Measurements from ENCODE around the gene ZNF532.
"Not testable (repeated sequence)": the region's sequence is repeated elsewhere in the genome, so short reads cannot be mapped to it uniquely, and the experiment has no call there.

ZNF532 gene

DNA sequence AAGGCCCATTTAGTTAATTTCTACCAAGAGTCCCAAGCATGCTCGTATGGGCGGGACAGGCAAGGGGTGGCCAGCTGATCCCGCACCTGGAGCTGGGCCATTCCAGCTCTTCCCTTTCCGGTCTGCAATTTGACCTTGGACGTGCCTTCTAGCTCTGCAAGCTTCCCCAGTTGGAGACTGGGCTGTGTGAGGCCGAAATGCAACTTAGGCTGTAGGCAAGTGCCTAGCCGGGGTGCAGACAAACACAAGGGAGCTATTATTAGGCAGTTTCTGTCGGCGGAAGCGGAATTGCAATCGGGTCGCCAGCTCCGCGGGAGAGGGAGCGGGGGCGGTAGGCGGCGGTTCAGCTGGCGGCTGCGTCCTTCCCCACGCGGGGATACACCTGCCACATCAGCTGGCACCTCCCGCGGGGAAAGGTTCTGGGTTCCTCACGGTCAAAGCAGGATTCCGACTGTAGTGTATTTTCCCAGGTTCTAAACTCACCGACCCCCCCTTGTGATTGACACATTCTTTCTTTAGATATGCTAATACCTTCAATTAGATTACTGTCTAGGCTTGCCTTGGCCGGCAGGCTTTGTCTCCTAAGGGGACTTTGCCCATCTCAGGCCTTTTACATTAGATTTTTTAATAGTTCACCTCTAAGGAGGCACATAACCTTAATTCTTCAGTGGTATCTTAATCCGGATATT lies 17.1 kb upstream of the ZNF532 start:
- DNase-seq (ENCODE audit: low spot score), result no peak

DNA sequence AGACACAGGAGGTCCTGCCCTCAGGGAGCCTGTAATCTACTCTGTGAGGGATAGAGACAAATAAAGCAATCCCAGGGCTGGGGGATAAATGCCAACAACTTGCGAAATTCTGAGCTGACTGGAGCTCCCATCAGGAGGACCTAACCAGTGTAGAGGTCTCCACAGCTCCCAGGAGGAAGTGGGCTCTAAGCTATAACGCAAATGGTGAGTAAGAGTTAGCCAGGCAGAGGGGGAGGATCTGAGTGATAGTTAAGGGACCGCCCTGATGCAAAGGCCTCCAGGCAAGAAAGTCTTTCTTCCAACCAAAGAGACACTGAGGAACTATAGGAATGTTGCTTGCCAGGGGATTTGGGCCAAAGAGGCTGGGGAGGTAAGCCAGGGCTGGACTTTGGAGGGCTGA lies 16.0 kb upstream of the ZNF532 start:
- no peak for DNase-seq (ENCODE audit: low spot score)

DNA sequence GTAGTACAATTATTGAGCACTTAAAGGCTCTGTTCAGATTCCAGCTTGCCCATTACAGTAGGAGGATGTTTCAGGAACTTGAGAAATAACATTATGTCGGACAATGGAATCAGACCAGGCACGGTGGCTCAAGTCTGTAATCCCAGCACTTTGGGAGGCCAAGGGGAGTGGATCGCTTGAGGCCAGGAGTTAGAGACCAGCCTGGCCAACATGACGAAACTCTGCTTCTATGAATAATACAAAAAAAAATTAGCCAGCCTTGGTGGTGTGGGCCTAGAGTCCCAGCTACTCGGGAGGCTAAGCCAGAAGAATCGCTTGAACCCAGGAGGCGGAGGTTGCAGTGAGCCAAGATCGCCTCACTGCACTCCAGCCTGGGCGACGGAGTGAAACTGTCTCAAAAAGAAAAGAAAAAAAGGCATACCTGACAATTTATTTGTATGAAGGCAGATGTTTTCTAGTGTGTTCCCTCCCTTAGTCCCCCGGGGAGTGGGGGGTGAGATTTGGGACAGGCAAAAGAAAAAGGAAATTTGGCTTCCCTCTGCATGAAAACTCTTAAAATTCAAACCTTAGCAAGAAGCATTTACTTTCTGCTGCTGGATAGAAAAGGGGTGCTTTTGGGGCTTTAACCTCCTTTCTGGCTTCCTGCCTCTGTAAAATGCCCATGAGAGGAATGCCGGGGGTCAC lies 13.7 kb upstream of the ZNF532 start:
- no peak for DNase-seq (ENCODE audit: low spot score)

DNA sequence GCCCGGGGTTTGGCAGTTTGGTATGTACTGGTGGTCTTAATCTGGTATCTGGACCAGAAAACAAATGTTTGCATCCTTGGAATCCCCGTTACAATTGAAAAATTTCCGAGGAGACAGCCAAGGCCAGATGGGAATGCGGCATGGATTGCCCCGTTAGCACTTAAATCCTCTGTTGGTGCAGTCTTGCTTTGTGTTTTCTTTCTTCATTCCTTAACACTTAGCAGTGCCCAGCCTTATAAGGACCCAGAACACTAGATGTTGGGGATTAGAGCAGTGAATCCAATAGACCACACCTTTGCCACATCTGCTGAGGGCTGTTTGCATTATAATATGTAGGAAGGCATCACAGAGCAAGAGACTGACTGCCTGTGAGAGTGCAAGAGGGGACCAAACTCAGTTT lies 12.8 kb upstream of the ZNF532 start:
- no peak for DNase-seq (ENCODE audit: low spot score)

DNA sequence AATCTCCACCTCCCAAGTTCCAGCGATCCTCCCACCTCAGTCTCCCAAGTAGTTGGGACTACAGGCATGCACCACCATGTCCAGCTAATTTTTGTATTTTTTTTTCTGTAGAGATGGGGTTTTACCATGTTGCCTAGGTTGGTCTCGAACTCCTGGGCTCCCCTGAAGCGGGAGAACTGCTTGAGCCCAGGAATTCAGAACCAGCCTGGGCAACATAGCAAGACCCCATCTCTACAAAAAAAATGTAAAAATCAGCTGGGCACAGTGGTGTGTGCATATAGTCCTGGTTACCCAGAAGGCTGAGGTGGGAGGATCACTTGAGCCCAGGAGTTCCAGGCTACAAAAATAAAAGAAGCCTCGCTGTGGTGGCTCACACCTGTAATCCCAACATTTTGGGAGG lies 12.0 kb upstream of the ZNF532 start:
- no peak for DNase-seq (ENCODE audit: low spot score)

DNA sequence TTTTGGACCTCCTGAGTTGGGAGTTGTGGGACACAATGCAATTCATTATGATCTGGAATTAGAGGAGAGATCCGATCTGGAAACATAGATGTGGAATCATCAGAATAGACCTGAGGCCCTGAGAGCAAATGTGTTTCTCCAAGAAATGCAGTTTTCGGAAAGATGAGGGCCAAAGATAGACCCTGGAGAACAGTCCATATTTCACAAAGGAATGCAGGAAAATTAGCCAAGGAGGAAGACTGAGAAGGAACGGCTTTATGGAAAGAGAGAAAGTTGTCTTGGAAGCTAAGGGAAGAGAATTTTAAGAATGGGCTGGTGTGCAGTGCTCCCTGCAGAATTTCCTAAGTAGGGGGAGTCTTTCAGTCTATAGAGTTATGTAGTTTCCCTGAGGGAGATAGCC lies 11.1 kb upstream of the ZNF532 start:
- DNase-seq (ENCODE audit: low spot score), result no peak

DNA sequence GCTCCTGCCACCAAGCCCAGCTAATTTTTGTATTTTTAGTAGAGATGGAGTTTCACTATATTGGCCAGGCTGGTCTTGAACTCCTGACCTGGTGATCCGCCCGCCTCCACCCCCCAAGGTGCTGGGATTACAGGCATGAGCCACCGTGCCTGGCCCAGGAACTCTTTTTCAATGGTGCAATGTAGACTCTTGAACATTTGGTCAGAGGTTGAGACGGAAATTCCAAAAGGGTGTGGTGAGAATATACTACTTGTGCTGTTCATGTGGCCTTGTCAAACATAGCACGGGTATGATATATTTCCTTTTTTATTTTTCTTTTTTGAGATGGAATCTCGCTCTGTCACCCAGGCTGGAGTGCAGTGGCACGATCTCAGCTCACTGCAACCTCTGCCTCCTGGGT lies 9.2 kb upstream of the ZNF532 start:
- DNase-seq (ENCODE audit: low spot score), result not testable (repeated sequence)

DNA sequence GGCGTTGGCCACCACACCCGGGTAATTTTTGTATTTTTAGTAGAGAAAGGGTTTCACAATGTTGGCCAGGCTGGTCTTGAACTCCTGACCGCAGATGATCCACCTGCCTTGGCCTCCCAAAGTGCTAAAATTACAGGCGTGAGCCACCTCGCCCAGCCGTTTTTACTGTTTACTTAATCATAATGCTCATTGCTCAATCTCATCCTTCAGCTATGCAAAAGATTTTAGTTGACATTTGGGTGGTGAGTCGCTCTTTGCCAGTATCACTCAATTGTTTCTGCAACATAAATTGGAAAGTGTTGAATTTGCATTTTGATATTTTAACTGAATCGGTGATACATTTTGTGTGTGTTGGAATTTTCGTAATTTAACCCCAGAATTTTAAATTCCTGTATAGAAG lies 7.8 kb upstream of the ZNF532 start:
- no peak for DNase-seq (ENCODE audit: low spot score)

DNA sequence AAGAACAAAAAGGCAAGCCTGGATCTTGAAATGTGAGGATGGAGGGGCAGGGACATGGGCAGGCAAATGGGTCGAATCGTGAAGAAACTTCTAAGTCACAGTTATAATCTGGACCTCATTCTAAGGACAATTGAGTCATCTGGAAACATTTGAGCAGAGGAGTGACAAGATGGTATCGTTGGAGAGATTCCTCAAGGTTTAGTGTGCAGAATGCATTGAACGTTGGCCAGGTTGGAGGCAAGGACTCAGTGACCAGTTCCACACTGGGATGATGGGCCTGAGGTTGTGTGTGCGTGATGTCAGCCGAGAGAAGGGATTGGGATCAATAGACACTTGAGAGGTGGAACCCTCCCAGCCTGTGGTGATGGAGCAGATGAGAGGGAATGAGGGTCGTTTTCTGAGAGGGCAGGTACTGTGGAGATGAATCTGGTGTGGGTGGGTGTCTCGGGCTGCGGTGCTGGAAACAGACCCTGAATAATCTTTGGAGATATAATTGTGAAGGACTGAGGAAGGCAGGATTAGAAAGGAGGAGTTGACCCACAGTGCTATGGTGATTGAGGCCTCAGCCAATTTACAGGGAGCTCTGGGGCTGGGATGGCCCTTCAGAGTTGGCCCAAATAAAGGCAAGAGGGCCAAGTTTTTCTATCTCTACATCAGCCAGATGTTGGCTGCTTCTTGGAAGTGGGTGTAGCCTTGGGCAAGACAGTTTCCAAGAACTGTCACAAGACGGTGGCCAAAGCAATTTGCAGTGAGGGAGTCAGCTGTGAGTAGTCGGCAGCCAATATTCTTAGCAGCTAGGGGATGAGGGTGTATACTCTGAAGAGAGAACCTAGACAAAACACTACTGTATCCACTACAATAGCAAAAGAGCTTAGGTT lies 5.8 kb upstream of the ZNF532 start:
- no peak for DNase-seq (ENCODE audit: low spot score)

DNA sequence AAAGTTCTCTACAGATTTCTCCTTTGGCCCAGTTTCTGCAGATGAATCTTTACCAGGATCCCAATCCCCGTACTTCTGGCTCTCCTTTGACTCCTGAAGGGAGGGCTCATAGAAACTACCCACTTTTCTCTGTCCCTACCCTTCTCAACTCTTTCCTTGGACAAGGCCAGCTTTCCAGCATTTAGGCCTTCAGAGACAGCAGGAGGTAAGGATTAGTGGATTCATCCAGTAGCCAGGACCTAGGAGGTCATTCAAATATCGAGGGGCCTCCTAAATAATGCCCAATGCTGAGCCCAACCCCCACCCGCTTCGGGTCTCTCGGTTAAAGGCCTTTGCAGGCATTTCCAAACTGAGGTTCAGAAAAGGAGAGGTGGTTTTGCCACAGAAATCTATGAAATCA lies 4.8 kb upstream of the ZNF532 start:
- no peak for DNase-seq (ENCODE audit: low spot score)

DNA sequence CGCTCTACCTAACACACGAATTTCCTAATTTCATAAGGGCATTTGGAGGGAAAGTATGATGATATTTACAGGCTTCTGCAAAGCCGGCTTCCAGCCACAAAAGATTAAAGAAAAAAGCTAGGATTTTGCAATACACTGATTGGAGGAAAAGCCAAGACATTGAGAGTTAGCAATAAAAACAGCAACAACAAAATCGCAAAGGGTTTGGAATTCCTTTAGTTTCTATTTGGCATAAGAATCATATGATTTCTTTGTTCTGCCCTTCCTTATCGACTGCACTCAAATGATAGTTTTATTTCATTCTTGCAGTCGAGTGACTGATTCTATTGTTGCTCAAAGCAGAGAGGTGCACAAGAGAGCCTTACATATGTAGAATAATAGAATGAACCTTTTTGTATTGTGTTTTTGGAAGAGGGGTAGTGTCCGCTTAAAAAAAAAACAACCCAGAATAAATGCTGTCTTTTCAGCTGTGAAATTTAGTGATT lies 3.9 kb upstream of the ZNF532 start:
- no peak for DNase-seq (ENCODE audit: low spot score)

DNA sequence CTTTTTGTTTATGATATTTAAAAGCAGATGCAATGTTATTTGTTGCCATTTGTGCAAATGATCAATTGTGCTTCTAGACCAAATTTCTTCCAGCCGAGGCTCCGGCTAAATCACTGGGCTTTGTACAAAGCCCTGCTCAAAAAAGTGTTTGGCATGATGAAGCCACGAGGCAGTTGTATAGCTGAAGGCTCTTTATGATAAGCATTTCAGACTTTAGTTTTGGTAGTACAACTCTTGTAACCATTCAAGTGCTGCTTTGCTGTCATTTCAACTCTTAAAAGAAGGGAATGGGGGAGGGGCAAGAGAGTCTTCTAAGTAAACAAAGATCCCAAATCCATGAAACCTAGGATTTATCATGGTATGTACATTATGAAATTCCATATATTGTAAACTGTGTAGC lies 3.3 kb upstream of the ZNF532 start:
- no peak for DNase-seq (ENCODE audit: low spot score)

DNA sequence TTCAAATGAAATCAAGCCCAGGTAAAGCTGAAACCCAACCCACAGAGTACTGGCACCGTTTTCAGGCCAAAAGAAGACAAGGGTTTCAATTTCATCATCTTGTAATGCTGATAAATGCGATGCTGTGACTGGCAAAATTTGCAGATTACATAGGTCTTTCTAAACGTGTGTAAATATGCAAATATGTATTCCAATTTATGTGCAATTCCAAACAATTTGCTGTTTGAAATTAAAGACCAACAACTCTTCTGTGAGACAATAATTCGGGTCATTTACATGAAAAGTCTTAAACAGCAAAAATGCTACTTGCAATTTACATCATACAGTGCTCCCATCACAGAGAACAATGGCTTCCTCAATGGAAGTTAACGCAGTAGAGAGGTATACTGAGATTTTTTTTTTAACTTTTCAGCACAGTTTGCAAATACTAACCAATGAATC lies 2.8 kb upstream of the ZNF532 start:
- DNase-seq (ENCODE audit: low spot score), result no peak

DNA sequence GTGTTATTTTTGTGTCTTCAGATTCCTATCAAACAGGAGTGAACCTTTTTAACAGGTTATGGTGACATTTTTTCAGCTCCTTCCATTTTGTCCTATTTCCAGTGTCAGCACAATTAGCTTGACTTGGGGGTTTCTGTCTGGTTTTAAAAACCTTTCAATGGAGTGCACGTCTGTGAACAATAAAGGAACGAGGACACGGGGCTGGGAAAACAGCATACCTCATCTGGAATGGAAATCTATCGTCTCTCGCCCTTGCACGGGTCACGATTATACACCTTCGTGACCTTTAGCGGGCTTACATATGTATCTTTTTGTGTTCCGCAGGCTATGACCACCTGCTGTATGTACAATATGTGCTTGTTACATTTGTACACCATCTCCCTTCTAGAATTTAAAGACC lies 2.3 kb upstream of the ZNF532 start:
- DNase-seq (ENCODE audit: low spot score), result no peak

DNA sequence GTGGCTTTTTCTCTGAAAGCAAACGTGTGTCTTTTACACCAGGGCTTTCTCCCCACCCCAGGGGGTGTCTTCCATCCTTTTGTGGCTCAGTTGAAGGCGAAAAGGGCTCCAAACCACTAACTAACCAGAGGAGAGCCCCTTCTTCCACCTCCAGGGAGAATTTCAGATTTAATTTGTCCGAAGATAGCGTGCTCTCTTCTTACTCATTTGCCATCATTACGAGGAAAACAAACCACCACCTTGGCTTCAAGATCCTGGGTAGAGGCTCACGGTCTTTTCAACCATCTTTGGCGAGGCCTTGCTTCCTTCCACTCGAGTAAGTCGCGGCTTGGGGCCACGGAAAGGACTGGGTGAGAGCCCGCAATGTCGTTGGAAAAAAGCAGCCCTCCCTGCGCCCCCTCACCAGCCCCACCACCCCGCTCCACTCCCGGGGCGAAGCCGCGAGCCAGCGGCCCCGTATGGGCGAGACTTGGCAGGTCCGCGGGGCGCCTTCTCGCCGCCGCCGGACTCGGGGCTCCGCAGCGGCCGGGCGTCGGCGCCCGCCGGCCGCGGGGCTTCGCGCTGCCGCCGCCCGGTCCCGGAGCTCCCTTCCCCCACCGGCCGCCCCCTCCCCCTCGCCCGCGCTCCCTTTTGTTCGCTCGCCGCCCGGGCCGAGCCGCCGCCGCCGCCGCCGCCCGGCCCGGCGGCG lies 1.7 kb upstream of the ZNF532 start:
- DNase-seq (ENCODE audit: low spot score), result no peak

DNA sequence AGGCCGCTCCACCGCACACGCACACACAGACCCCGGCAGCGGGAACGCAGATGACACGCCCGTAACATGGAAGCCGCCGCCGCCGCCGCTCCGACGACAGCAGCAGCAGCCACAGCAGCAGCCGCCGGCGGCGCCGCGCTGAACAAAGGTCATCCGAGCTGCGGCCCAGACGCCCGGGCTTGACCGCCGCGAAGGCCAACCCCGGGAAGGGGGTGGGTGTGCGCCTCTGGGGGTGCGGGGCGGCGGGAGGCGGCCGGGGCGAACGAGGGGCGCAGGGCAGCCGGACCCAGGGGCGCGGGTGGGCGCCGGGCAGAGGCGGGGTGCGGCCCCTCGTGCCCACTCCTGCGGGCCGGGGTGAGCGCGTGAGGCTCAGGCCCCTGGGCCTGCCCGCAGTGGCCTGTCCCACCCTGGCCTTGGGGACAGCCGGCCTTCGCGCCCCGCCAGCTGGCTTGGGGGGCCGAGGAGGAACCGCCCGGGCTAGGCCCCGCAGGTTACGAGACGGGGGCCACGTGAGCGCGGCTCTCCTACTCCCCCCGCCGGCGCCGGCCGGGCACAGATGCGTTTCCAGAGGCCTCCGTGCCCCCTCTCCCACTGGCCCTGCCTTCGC lies 1.0 kb upstream of the ZNF532 start:
- DNase-seq (ENCODE audit: low spot score), result no peak

DNA sequence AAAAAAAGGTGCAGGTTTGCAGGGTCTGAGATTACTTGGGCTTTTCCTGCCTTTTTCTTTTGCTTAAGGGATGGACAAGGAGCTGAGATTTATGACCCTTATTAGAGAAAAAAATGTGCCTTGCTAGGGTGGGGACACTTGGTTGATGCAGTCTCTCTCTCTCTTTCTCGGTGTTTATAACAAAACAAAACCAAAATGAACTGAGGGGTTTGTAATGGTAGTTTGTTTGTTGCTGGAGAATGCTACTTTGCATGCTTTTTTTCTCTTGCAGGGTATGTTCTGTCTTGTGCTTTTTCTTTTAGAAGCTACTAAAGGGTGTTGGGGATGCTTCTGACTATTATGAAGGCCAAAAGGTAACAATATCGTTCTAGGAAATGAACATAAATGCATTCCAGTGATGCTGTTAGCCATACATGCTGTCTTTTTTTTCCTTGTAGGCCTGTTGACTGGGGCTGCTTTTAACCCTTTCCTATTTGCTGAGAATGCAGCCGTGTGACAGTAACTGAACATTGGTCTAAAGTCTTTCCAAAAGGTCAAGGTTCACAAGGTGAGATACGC lies 435 bp downstream of the ZNF532 start:
- DNase-seq (ENCODE audit: low spot score), result no peak

DNA sequence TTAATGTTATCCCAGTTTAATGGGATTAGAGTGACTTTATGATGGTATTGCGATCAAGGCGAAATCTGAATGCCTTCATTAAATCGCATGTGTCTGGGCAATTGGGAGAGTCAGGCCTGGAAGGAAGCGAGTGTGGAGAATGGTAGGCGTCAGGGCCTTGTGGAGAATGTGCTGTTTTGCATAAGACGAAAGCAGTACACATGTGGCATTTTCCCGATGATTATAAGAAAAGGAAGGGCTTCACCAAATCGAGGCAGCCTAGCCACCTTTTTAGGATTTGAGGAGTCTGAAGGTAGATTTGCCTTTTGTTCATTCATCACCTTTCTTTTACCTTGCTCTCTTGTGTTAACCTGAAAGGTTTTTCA lies 1.0 kb downstream of the ZNF532 start:
- DNase-seq (ENCODE audit: low spot score), result no peak

DNA sequence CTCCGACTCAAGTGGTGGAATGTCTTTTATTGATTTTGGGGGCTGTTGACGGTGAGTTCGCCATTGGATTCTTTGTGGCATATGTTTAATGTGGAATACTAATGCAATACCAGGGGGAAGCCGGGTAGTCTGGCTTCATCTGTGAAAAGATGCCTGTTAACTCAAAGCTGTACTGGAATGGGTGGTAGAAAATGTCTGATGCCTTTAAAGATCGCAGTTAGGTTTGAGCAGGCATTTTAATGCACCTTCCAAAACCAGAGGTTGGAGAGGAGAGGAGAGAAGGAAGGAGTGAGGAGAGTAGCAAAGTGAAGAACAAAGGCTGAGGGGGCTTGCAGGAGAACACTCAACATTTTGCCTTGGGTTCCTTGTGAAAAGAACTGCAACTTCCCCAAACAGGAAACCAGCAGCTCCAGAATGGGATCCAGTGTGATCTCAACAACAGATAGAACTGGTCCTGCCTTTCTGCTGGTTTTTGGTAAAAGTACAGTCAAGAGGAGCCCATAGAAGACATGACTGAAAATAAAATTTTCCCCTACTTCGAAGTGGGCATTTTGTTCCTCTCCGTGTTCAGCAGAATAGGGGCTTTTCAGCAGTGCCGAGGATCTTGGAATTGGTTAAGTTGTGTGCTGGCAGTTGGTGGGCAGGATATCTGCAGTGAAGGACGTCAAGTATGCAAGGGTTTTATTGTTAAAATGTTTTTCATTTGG lies 1.5 kb downstream of the ZNF532 start:
- DNase-seq (ENCODE audit: low spot score), result no peak

DNA sequence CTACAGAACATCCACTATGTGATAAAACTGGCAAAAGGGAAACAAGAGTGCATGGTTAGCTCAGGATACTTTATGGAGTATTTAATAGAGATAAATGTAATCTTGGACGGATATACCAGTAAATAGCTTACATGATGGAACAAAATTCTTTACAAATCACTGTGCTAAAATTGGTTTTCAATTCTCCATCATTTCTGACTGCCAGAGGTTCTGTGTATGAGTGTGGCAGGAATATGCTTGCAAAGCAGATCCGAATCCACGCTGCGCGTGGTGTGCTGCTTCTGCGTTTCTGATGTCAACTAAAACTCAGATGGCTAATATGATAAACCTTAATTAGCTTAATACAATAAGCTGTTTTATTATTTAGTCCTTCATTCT lies 2.1 kb downstream of the ZNF532 start:
- no peak for DNase-seq (ENCODE audit: low spot score)

Data from SW480 (cell line).